Bronchial epithelial cell (primary cell): ENCODE measurements around the gene KCNAB2. TPM values are rescaled to one million over a fixed set of nuclear protein-coding genes. Genes with fewer than 3 reads are reported as not detected.

Experiments used
- DNase-seq: peaks from one replicate; pipeline ENCODE4 v3.0.0-alpha.2; 2010; ENCODE audit warnings: low read depth
- FAIRE-seq: peaks from 2 replicates; lab custom pipeline; 2011; peaks lifted over from hg19 to GRCh38; lab: Jason Lieb, UNC
- H3K27me3 ChIP-seq: 2 replicates; pipeline ENCODE4 v1.5.1; 2011; ENCODE audit warnings: low read length; ENCODE audit not compliant: control insufficient read depth, insufficient read depth
- H3K36me3 ChIP-seq: 2 replicates; pipeline ENCODE4 v1.5.1; 2011; ENCODE audit warnings: low read length; ENCODE audit not compliant: control insufficient read depth, insufficient read depth
- H3K4me3 ChIP-seq: 2 replicates; pipeline ENCODE4 v1.5.1; 2011; ENCODE audit warnings: mild to moderate bottlenecking, low read depth, low read length, control low read depth
- total RNA-seq: library from RNA; depleted of rRNA; stranded (reverse); fragments of >200 nt; gene quantifications from 2 replicates; pipeline ENCODE4 v1.2.1, GENCODE V29; 2014
- TF ChIP-seq, protein P1 (sequence below): IDR thresholded peaks from 2 replicates; pipeline ENCODE4 v1.5.1; 2011; ENCODE audit warnings: mild to moderate bottlenecking, moderate library complexity, low read length, control low read depth, inconsistent platforms; ENCODE audit not compliant: insufficient read depth, severe bottlenecking

The KCNAB2 gene
- total RNA-seq, 1 donor from 2014 or later = 1.8 TPM

GRCh38 chr1:6008696-6009095 is 37.0 kb upstream of the KCNAB2 start:
- Histone ChIP-seq H3K27me3 (no peaks in the 10 kb centered on the region), H3K36me3 (no peaks in the 10 kb centered on the region), H3K4me3 (no peak overlapping the region)
- TF ChIP-seq, protein P1, sequence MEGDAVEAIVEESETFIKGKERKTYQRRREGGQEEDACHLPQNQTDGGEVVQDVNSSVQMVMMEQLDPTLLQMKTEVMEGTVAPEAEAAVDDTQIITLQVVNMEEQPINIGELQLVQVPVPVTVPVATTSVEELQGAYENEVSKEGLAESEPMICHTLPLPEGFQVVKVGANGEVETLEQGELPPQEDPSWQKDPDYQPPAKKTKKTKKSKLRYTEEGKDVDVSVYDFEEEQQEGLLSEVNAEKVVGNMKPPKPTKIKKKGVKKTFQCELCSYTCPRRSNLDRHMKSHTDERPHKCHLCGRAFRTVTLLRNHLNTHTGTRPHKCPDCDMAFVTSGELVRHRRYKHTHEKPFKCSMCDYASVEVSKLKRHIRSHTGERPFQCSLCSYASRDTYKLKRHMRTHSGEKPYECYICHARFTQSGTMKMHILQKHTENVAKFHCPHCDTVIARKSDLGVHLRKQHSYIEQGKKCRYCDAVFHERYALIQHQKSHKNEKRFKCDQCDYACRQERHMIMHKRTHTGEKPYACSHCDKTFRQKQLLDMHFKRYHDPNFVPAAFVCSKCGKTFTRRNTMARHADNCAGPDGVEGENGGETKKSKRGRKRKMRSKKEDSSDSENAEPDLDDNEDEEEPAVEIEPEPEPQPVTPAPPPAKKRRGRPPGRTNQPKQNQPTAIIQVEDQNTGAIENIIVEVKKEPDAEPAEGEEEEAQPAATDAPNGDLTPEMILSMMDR = no peak
- DNase-seq (no peak), FAIRE-seq (no peak)

- FAIRE-seq = no peak
- Histone ChIP-seq H3K36me3 (no peaks in the 10 kb centered on the region), H3K4me3 (no peak overlapping the region), H3K27me3 (no peaks in the 10 kb centered on the region)
- TF ChIP-seq, protein P1 = no peak
- DNase-seq = no peak
These were observed 36.3 kb upstream of the KCNAB2 start for GRCh38 chr1:6009120-6010040.

DNA sequence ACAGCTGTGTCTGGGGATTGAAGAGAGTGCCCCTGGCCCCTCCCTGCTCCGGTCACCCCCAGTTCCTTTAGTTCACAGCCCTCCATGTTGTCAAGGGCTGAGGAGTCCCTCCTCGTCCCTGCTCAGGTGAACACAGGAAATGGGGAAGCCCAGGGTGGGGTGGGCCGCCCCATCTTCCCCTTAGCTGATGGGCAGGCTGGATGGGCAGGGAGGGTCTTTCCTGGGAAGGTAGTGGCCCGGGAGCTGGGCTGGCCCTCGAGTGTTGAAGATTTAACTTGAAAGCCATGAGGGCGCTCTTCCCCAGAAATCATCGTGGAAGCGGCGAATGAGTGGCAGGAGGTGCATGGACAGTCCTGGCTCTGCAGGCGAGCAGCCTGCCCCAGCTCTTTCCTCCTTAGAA is 35.1 kb upstream of the KCNAB2 start:
- TF ChIP-seq, protein P1 = no peak
- no peak for DNase-seq
- no peaks in the 10 kb centered on the region for H3K36me3 ChIP-seq
- H3K27me3 ChIP-seq = no peaks in the 10 kb centered on the region
- FAIRE-seq = no peak
- H3K4me3 ChIP-seq = no peak overlapping the region

DNA sequence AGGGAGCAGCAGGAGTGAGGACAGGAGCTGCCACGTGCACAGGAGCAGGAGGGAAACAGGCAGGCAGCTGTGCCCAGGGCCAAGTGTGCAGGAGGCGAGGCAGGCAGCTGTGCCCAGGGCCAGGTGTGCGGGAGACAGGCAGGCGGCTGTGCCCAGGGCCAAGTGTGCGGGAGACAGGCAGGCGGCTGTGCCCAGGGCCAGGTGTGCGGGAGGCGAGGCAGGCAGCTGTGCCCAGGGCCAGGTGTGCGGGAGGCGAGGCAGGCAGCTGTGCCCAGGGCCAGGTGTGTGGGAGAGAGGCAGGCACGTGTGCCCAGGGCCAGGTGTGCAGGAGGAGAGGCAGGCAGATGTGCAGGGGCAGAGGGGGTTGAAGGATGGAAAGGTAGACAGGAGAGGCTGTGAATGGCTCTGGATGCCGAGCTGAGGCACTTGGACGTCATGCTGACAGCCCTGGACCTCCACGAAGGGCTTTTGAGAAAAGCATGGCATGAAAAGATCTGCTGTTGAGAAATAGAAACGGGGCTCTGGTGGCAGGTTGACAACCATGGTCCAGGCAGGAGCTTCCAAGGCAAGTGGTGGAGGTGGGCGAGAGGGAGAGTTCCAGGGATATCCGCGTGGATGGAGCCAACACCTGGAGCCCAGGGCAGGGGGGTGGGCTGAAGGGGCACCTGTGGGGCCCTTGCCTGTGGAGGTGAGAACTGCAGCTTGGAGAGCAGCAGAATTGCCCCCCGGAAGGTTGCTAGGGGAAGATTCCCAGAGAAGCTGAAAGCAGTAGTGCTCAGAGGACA is 34.3 kb upstream of the KCNAB2 start:
- Histone ChIP-seq H3K27me3 (no peaks in the 10 kb centered on the region), H3K36me3 (no peaks in the 10 kb centered on the region), H3K4me3 (no peak overlapping the region)
- FAIRE-seq = no peak
- DNase-seq = no peak
- TF ChIP-seq, protein P1 = no peak

DNA sequence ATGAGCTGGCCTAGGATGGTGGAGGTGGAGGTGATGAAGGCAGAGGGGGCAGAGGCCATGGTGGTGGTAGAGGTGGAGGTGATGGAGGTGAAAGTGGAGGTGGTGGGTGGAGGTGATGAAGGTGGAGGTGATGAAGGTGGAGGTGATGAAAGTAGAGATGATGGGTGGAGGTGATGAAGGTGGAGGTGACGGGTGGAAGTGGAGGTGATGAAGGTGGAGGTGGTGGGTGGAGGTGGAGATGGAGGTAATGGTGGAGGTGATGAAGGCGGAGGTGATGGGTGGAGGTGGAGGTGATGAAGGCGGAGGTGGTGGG is 33.8 kb upstream of the KCNAB2 start:
- TF ChIP-seq, protein P1 = no peak
- H3K4me3 ChIP-seq = no peak overlapping the region
- no peaks in the 10 kb centered on the region for H3K36me3 ChIP-seq
- FAIRE-seq = no peak
- no peak for DNase-seq
- no peaks in the 10 kb centered on the region for H3K27me3 ChIP-seq
